Glomerular visceral epithelial cell (primary cell): Measurements from ENCODE around the gene UBE2QL1.

Experiments
- DNase-seq: peaks from one replicate; pipeline ENCODE4 v3.0.0-alpha.2; 2016; ENCODE audit errors: extremely low spot score

The UBE2QL1 gene

GRCh38 chr5:6448622-6449464 is at the start of gene UBE2QL1:
TSS of gene UBE2QL1 (plus strand) at chr5:6448859. CDS start at chr5:6448894, 35 bp downstream.
- no peak for DNase-seq

GRCh38 chr5:6399980-6400910 is 48.4 kb upstream of the UBE2QL1 start:
- peak; percentile 49 for DNase-seq

GRCh38 chr5:6401410-6401809 is 47.2 kb upstream of the UBE2QL1 start:
- DNase-seq: no peak

- DNase-seq: no peak
Observed at GRCh38 chr5:6402939-6403338, 45.7 kb upstream of the UBE2QL1 start.

- DNase-seq: no peak
Observed at GRCh38 chr5:6403416-6403815, 45.2 kb upstream of the UBE2QL1 start.

GRCh38 chr5:6404129-6404528 is 44.5 kb upstream of the UBE2QL1 start:
- DNase-seq: peak; percentile 46

- no peak for DNase-seq
Observed at GRCh38 chr5:6405591-6405990, 43.1 kb upstream of the UBE2QL1 start.

GRCh38 chr5:6407558-6408259 is 41.0 kb upstream of the UBE2QL1 start:
- no peak for DNase-seq

GRCh38 chr5:6408260-6408596 is 40.4 kb upstream of the UBE2QL1 start:
- no peak for DNase-seq

- DNase-seq: no peak
Observed at GRCh38 chr5:6408627-6409446, 39.8 kb upstream of the UBE2QL1 start.

- no peak for DNase-seq
Observed at GRCh38 chr5:6410421-6410820, 38.2 kb upstream of the UBE2QL1 start.

GRCh38 chr5:6411141-6411540 is 37.5 kb upstream of the UBE2QL1 start:
- DNase-seq: no peak

GRCh38 chr5:6412811-6413210 is 35.8 kb upstream of the UBE2QL1 start:
- DNase-seq: no peak

GRCh38 chr5:6417657-6418056 is 31.0 kb upstream of the UBE2QL1 start:
- no peak for DNase-seq

- no peak for DNase-seq
Observed at GRCh38 chr5:6418679-6419276, 29.9 kb upstream of the UBE2QL1 start.

GRCh38 chr5:6419340-6419852 is 29.3 kb upstream of the UBE2QL1 start:
- DNase-seq: no peak

- no peak for DNase-seq
Observed at GRCh38 chr5:6423327-6424109, 25.1 kb upstream of the UBE2QL1 start.

GRCh38 chr5:6424110-6424659 is 24.5 kb upstream of the UBE2QL1 start:
- no peak for DNase-seq

GRCh38 chr5:6424700-6425099 is 24.0 kb upstream of the UBE2QL1 start:
- DNase-seq: no peak

GRCh38 chr5:6427694-6428093 is 21.0 kb upstream of the UBE2QL1 start:
- peak; percentile 22 for DNase-seq
